Memory B cell (primary cell): Measurements from ENCODE around the gene TMEM178B.
"Not testable (repeated sequence)": the region's sequence is repeated elsewhere in the genome, so short reads cannot be mapped to it uniquely, and the experiment has no call there.

Experiments used
- ATAC-seq: fragments of 150-1000 bp; cut with Tn5 transposase; 2 replicates; pipeline ENCODE4 v1.10.0; 2021; ENCODE audit warnings: low read depth, mild to moderate bottlenecking, moderate library complexity
- DNase-seq, 2 donors: peaks; one replicate each; pipeline ENCODE4 v3.0.0; 2022; ENCODE audit warnings: low spot score in 2 of 2
- H3K27ac Mint-ChIP-seq: one replicate; pipeline ENCODE4 v1.8.0; 2022; ENCODE audit warnings: mild to moderate bottlenecking, moderate library complexity, mixed read lengths
- H3K27me3 Mint-ChIP-seq: one replicate; pipeline ENCODE4 v1.8.0; 2022; ENCODE audit warnings: mixed read lengths
- H3K36me3 Mint-ChIP-seq: one replicate; pipeline ENCODE4 v1.8.0; 2022; ENCODE audit warnings: mild to moderate bottlenecking, mixed read lengths
- H3K4me1 Mint-ChIP-seq: one replicate; pipeline ENCODE4 v1.8.0; 2022; ENCODE audit warnings: mixed read lengths
- H3K4me3 Mint-ChIP-seq: one replicate; pipeline ENCODE4 v1.8.0; 2022; ENCODE audit warnings: mild to moderate bottlenecking, moderate library complexity, mixed read lengths
- H3K9me3 Mint-ChIP-seq: one replicate; pipeline ENCODE4 v1.8.0; 2022; ENCODE audit warnings: mixed read lengths

The TMEM178B gene

GRCh38 chr7:141073641-141074161 lies at the start of gene TMEM178B:
TSS of gene TMEM178B (plus strand) at chr7:141074064.
- Mint-ChIP-seq H3K4me1 (peaks cover 12% of the 10 kb centered on the region), H3K27me3 (peaks cover 23% of the 10 kb centered on the region), H3K27ac (no peak within 1 kb of the TSS), H3K4me3 (peak within 1 kb of the TSS; percentile 77), H3K36me3 (no peaks in the 10 kb centered on the region), H3K9me3 (no peaks in the 10 kb centered on the region)
- peak in 1 of 2 donors; percentile 5 for DNase-seq
- ATAC-seq = peak; percentile 20

- Mint-ChIP-seq H3K9me3 (peaks cover 6% of the 10 kb centered on the region), H3K36me3 (peaks cover 6% of the 10 kb centered on the region), H3K27me3 (peaks cover 20% of the 10 kb centered on the region), H3K27ac (no peak overlapping the region), H3K4me1 (peaks cover 2% of the 10 kb centered on the region), H3K4me3 (no peak overlapping the region)
- ATAC-seq (no peak), DNase-seq (no peak)
These were observed 49.2 kb upstream of the TMEM178B start for GRCh38 chr7:141024668-141025067.

- H3K9me3 Mint-ChIP-seq = peaks cover 6% of the 10 kb centered on the region
- DNase-seq (no peak), ATAC-seq (no peak)
- no peak overlapping the region for H3K27ac Mint-ChIP-seq
- no peak overlapping the region for H3K4me3 Mint-ChIP-seq
- peaks cover 6% of the 10 kb centered on the region for H3K36me3 Mint-ChIP-seq
- peaks cover 2% of the 10 kb centered on the region for H3K4me1 Mint-ChIP-seq
- H3K27me3 Mint-ChIP-seq = peaks cover 25% of the 10 kb centered on the region
These were observed 46.8 kb upstream of the TMEM178B start for GRCh38 chr7:141027043-141027442.

GRCh38 chr7:141028767-141029166 lies 45.1 kb upstream of the TMEM178B start:
- Mint-ChIP-seq H3K36me3 (peaks cover 4% of the 10 kb centered on the region), H3K9me3 (peaks cover 6% of the 10 kb centered on the region), H3K4me1 (no peaks in the 10 kb centered on the region), H3K27ac (no peak overlapping the region), H3K4me3 (no peak overlapping the region), H3K27me3 (peaks cover 25% of the 10 kb centered on the region)
- DNase-seq (no peak), ATAC-seq (no peak)

GRCh38 chr7:141032539-141033323 lies 41.1 kb upstream of the TMEM178B start:
- not testable (repeated sequence) for H3K4me1 Mint-ChIP-seq, H3K36me3 Mint-ChIP-seq, H3K27ac Mint-ChIP-seq, DNase-seq, H3K9me3 Mint-ChIP-seq, H3K4me3 Mint-ChIP-seq, ATAC-seq
- peaks cover 16% of the 10 kb centered on the region for H3K27me3 Mint-ChIP-seq

GRCh38 chr7:141038100-141038499 lies 35.8 kb upstream of the TMEM178B start:
- not testable (repeated sequence) for H3K9me3 Mint-ChIP-seq, H3K27ac Mint-ChIP-seq, H3K4me3 Mint-ChIP-seq, DNase-seq, H3K4me1 Mint-ChIP-seq, H3K36me3 Mint-ChIP-seq, ATAC-seq
- H3K27me3 Mint-ChIP-seq = peaks cover 14% of the 10 kb centered on the region

- Mint-ChIP-seq H3K4me3 (no peak overlapping the region), H3K4me1 (no peaks in the 10 kb centered on the region), H3K27ac (no peak overlapping the region), H3K9me3 (peaks cover 2% of the 10 kb centered on the region), H3K27me3 (peaks cover 11% of the 10 kb centered on the region), H3K36me3 (no peaks in the 10 kb centered on the region)
- no peak for ATAC-seq
- DNase-seq = no peak
These were observed 34.5 kb upstream of the TMEM178B start for GRCh38 chr7:141039376-141039775.

GRCh38 chr7:141042222-141043193 lies 31.4 kb upstream of the TMEM178B start:
- H3K9me3 Mint-ChIP-seq = peaks cover 2% of the 10 kb centered on the region
- no peak overlapping the region for H3K4me3 Mint-ChIP-seq
- H3K4me1 Mint-ChIP-seq = no peaks in the 10 kb centered on the region
- ATAC-seq (no peak), DNase-seq (no peak)
- no peak overlapping the region for H3K27ac Mint-ChIP-seq
- peaks cover 13% of the 10 kb centered on the region for H3K27me3 Mint-ChIP-seq
- no peaks in the 10 kb centered on the region for H3K36me3 Mint-ChIP-seq

GRCh38 chr7:141043616-141044015 lies 30.2 kb upstream of the TMEM178B start:
- no peak overlapping the region for H3K27ac Mint-ChIP-seq
- H3K36me3 Mint-ChIP-seq = no peaks in the 10 kb centered on the region
- no peak overlapping the region for H3K4me3 Mint-ChIP-seq
- no peak for DNase-seq
- H3K9me3 Mint-ChIP-seq = peaks cover 2% of the 10 kb centered on the region
- H3K4me1 Mint-ChIP-seq = no peaks in the 10 kb centered on the region
- H3K27me3 Mint-ChIP-seq = peaks cover 13% of the 10 kb centered on the region
- no peak for ATAC-seq

- Mint-ChIP-seq H3K4me3 (no peak overlapping the region), H3K27me3 (peaks cover 12% of the 10 kb centered on the region), H3K27ac (no peak overlapping the region), H3K36me3 (no peaks in the 10 kb centered on the region), H3K9me3 (peaks cover 2% of the 10 kb centered on the region), H3K4me1 (no peaks in the 10 kb centered on the region)
- no peak for DNase-seq
- ATAC-seq = no peak
These were observed 28.6 kb upstream of the TMEM178B start for GRCh38 chr7:141045126-141045841.

- ATAC-seq (no peak), DNase-seq (no peak)
- Mint-ChIP-seq H3K9me3 (peaks cover 2% of the 10 kb centered on the region), H3K4me3 (no peak overlapping the region), H3K27me3 (peaks cover 16% of the 10 kb centered on the region), H3K4me1 (no peaks in the 10 kb centered on the region), H3K27ac (no peak overlapping the region), H3K36me3 (no peaks in the 10 kb centered on the region)
These were observed 27.8 kb upstream of the TMEM178B start for GRCh38 chr7:141045842-141046620.

GRCh38 chr7:141053626-141054025 lies 20.2 kb upstream of the TMEM178B start:
- ATAC-seq (peak; percentile 38), DNase-seq (no peak)
- peaks cover 2% of the 10 kb centered on the region for H3K4me1 Mint-ChIP-seq

GRCh38 chr7:141055146-141055545 lies 18.7 kb upstream of the TMEM178B start:
- no peak overlapping the region for H3K4me3 Mint-ChIP-seq
- ATAC-seq (no peak), DNase-seq (no peak)
- H3K27ac Mint-ChIP-seq = no peak overlapping the region
- no peaks in the 10 kb centered on the region for H3K36me3 Mint-ChIP-seq
- peaks cover 13% of the 10 kb centered on the region for H3K27me3 Mint-ChIP-seq
- H3K4me1 Mint-ChIP-seq = peaks cover 2% of the 10 kb centered on the region
- H3K9me3 Mint-ChIP-seq = peaks cover 3% of the 10 kb centered on the region

More at GRCh38 chr7:141053626-141054025, 20.2 kb upstream of the TMEM178B start:
- no peak overlapping the region for H3K4me3 Mint-ChIP-seq
- H3K36me3 Mint-ChIP-seq = no peaks in the 10 kb centered on the region
- peaks cover 17% of the 10 kb centered on the region for H3K27me3 Mint-ChIP-seq
- no peak overlapping the region for H3K27ac Mint-ChIP-seq
- peaks cover 3% of the 10 kb centered on the region for H3K9me3 Mint-ChIP-seq
